CD8-positive, alpha-beta memory T cell (primary cell): ENCODE results near the gene AQP3. TPM values are rescaled to one million over a fixed set of nuclear protein-coding genes. Genes with fewer than 3 reads are reported as not detected.
"Not testable (repeated sequence)": the region's sequence is repeated elsewhere in the genome, so short reads cannot be mapped to it uniquely, and the experiment has no call there.

Experiments
- CTCF ChIA-PET: fragments of 350-600 bp; sonication (Branson Sonifier 250); formaldehyde crosslinking; loops from one replicate; lab custom pipeline; 2021; ENCODE audit warnings: antibody characterized with exemption; lab: Charles Lee
- POLR2A ChIA-PET: fragments of 350-600 bp; sonication (Branson Sonifier 250); formaldehyde crosslinking; loops from one replicate; lab custom pipeline; 2021; ENCODE audit warnings: antibody characterized with exemption; lab: Charles Lee
- DNase-seq, 5 donors: peaks; one replicate each; pipeline versions ENCODE4 v3.0.0 to v3.0.0-alpha.2; 2020 to 2022; ENCODE audit warnings: mixed read lengths in 1 of 5
- H3K27ac ChIP-seq: one replicate; pipeline ENCODE4 v1.7.0; 2013; ENCODE audit warnings: low read depth, mild to moderate bottlenecking, low read length, moderate library complexity
- H3K27me3 ChIP-seq: 2 replicates; pipeline ENCODE4 v1.7.0; 2013; ENCODE audit warnings: low read length, mild to moderate bottlenecking; ENCODE audit not compliant: insufficient read depth, poor library complexity, severe bottlenecking
- H3K36me3 ChIP-seq: 2 replicates; pipeline ENCODE4 v1.7.0; 2013; ENCODE audit warnings: mild to moderate bottlenecking, low read length, moderate library complexity; ENCODE audit not compliant: insufficient read depth
- H3K4me1 ChIP-seq: 2 replicates; pipeline ENCODE4 v1.7.0; 2013; ENCODE audit warnings: mild to moderate bottlenecking, low read length, moderate library complexity; ENCODE audit not compliant: insufficient read depth
- H3K4me3 ChIP-seq: 2 replicates; pipeline ENCODE4 v1.7.0; 2013; ENCODE audit warnings: mild to moderate bottlenecking, low read length
- H3K9me3 ChIP-seq: 2 replicates; pipeline ENCODE4 v1.7.0; 2013; ENCODE audit warnings: mild to moderate bottlenecking, low read length
- H3K27ac Mint-ChIP-seq, 8 donors: one replicate each; pipeline ENCODE4 v1.8.0; 2020 to 2021; ENCODE audit warnings: mixed read lengths in 8 of 8, mild to moderate bottlenecking in 6 of 8, inconsistent platforms in 3 of 8, moderate library complexity in 3 of 8
- H3K27me3 Mint-ChIP-seq, 2 donors: one replicate each; pipeline ENCODE4 v1.8.0; 2020 to 2021; ENCODE audit warnings: mixed read lengths in 2 of 2, mild to moderate bottlenecking in 1 of 2, moderate library complexity in 1 of 2
- H3K36me3 Mint-ChIP-seq, 3 donors: one replicate each; pipeline ENCODE4 v1.8.0; 2020 to 2021; ENCODE audit warnings: mixed read lengths in 3 of 3, inconsistent platforms in 1 of 3, mild to moderate bottlenecking in 1 of 3
- H3K4me1 Mint-ChIP-seq, 3 donors: one replicate each; pipeline ENCODE4 v1.8.0; 2020 to 2021; ENCODE audit warnings: mixed read lengths in 3 of 3, inconsistent platforms in 1 of 3, mild to moderate bottlenecking in 1 of 3
- H3K4me3 Mint-ChIP-seq, 7 donors: one replicate each; pipeline ENCODE4 v1.8.0; 2020 to 2021; ENCODE audit warnings: mixed read lengths in 7 of 7, mild to moderate bottlenecking in 6 of 7, moderate library complexity in 4 of 7, inconsistent platforms in 2 of 7
- H3K9me3 Mint-ChIP-seq, 5 donors: one replicate each; pipeline ENCODE4 v1.8.0; 2020 to 2022; ENCODE audit warnings: mixed read lengths in 5 of 5, mild to moderate bottlenecking in 3 of 5, moderate library complexity in 2 of 5, inconsistent platforms in 1 of 5
- polyA plus RNA-seq: library from polyadenylated mRNA; unstranded; fragments of 300-500 nt; fragmentation: Illumina TruSeq; gene quantifications from one replicate; pipeline ENCODE4 v1.2.3, GENCODE V29; 2021
- total RNA-seq, 2 experiments: library from RNA; stranded (reverse); gene quantifications; one replicate each; pipeline ENCODE4 v1.2.3, GENCODE V29; 2021

The AQP3 gene
- total and polyA plus RNA-seq, 3 experiments from 2014 or later: 8.7 to 183 (median 9.3) TPM

DNA sequence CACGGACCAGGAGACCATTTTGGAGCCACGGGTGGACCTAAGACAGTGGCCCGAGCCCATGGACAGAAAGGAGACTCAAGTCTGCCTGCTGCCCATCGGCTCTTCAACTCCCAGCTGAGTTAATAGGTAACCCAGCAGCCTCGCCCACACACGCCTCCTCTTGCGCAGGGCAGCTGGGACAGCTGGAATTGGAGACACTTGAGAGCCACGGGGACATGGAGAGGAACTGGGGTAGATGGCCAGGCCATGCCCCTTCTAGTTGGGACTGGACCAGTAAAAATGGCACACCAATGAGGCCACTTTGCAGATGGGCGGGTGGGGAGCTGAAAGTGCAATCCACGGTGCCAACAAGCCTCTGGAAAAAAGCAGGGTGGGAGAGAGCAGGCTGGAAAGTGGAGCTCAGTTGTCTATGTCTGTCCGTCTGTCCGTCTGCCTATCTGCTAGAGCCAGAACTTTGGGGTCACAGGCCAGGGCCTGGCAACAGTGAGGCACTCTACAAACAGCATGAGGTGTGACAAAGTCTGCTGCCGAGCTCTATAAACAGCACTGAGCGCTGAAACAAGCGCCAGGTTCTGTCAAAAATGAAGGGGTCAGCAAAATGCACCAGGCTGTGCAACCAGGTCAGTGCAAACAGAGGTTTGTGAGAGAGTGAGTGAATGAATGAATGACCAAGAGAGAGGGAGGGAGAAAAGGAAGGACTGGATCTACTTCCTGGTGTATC lies 52.1 kb downstream of the AQP3 start:
- H3K4me1 Mint-ChIP-seq, H3K36me3 ChIP-seq, H3K4me1 ChIP-seq, H3K4me3 Mint-ChIP-seq, H3K27me3 ChIP-seq, H3K27ac ChIP-seq, H3K36me3 Mint-ChIP-seq, POLR2A ChIA-PET, H3K4me3 ChIP-seq, H3K27ac Mint-ChIP-seq, H3K9me3 Mint-ChIP-seq, H3K9me3 ChIP-seq, CTCF ChIA-PET, DNase-seq: not testable (repeated sequence)
- peaks cover 4 to 14% of the 10 kb centered on the region in 2 donors for H3K27me3 Mint-ChIP-seq

DNA sequence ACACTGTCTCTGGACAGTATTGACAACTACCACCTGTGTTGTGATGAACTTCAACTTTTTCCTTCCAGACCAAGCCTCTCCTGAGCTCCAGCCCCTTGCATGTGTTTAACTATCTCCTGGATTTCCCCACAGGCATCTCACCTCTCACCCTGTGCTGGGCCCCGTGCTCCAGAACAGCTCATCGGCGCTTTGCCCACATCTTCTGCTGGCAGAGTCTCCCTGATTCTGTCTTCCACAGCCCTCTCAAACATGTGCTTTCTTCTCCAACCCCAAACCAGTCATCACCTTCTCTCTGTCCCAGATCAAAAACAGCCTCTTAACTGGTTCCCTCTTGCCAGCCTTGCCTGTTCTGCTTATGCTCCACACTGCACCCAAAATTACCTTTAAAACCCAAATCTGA lies 53.4 kb downstream of the AQP3 start:
- H3K36me3 ChIP-seq, H3K36me3 Mint-ChIP-seq, H3K27me3 ChIP-seq, H3K27ac ChIP-seq, H3K4me1 ChIP-seq, POLR2A ChIA-PET, DNase-seq, H3K4me3 ChIP-seq, H3K9me3 ChIP-seq, H3K9me3 Mint-ChIP-seq, H3K4me1 Mint-ChIP-seq, H3K4me3 Mint-ChIP-seq: not testable (repeated sequence)
- CTCF ChIA-PET: interaction anchor here (0.9 kb wide), 1 partner anchor 19 kb away, joined by 3 read pairs; no protein-coding TSS in a partner anchor
- Mint-ChIP-seq H3K27ac (peak overlapping the region in 1 of 8 donors; percentile 40), H3K27me3 (peaks cover 4 to 14% of the 10 kb centered on the region in 2 donors)

DNA sequence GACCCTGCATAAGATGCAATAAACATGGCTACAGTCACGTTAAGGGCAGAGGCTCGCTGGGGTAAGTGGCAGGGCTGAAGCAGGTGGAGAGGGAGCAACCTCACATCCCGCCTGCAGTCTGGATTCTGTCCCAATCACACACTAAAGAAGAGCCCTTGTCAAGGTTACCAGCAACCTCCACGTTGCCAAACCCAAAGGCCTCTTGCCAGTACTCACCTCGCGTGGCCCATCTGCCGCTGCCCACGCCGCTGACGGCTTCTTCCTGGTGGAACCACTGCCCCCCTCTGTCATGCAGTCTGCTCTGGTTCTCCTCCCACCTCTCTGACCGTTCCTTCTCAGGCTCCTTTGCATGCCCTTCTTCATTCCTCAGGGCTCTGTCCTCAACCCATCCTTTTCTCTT lies 53.8 kb downstream of the AQP3 start:
- H3K4me1 Mint-ChIP-seq: no peaks in the 10 kb centered on the region
- no peak overlapping the region for H3K4me3 Mint-ChIP-seq
- peaks cover 4 to 14% of the 10 kb centered on the region in 2 donors for H3K27me3 Mint-ChIP-seq
- no peaks in the 10 kb centered on the region for H3K9me3 Mint-ChIP-seq
- Histone ChIP-seq H3K4me3 (no peak overlapping the region), H3K36me3 (no peaks in the 10 kb centered on the region), H3K27me3 (no peaks in the 10 kb centered on the region), H3K9me3 (no peaks in the 10 kb centered on the region), H3K27ac (no peak overlapping the region), H3K4me1 (no peaks in the 10 kb centered on the region)
- CTCF ChIA-PET: interaction anchor here (0.9 to 1.7 kb wide), 2 partner anchors 18 to 22 kb away, joined by 3 to 5 read pairs; no protein-coding TSS in a partner anchor
- peak overlapping the region in 2 of 8 donors; percentile 40 to 65 for H3K27ac Mint-ChIP-seq
- POLR2A ChIA-PET: no interaction called here
- no peaks in the 10 kb centered on the region for H3K36me3 Mint-ChIP-seq
- no peak for DNase-seq

DNA sequence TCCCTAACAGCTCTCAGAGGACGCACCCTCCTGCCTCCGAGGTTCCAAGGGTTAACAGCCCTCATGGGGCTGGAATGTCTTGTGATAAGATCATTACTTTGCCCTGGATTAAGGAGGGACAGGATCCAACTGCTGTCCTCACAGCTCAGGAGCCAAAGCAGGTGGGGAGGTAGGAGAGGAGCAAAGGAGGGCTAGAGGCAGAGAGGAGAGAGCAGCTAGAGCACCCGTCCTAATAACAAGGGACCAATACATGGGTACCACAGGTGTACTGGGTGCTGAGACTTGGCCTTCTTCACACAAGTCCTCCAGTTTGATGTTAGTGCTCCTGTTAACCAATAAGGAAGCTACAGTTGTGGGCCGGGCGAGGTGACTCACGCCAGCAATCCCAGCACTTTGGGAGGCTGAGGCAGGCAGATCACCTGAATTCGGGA lies 54.8 kb downstream of the AQP3 start:
- H3K4me1 Mint-ChIP-seq, H3K9me3 Mint-ChIP-seq, H3K9me3 ChIP-seq, H3K27ac ChIP-seq, H3K4me3 ChIP-seq, POLR2A ChIA-PET, H3K36me3 ChIP-seq, H3K36me3 Mint-ChIP-seq, H3K27me3 ChIP-seq, H3K4me3 Mint-ChIP-seq, DNase-seq, H3K4me1 ChIP-seq: not testable (repeated sequence)
- Mint-ChIP-seq H3K27ac (peak overlapping the region in 1 of 8 donors; percentile 19), H3K27me3 (peaks cover 7 to 19% of the 10 kb centered on the region in 2 donors)
- CTCF ChIA-PET: interaction anchor here (1.4 to 1.7 kb wide), 2 partner anchors 23 to 125 kb away, joined by 3 to 5 read pairs; no protein-coding TSS in a partner anchor

Other genes starting within 250 kb of the AQP3 start
- not detected for gene SPINK4, start 207.4 kb downstream of the AQP3 start, total RNA-seq
- gene SPINK4, start 207.4 kb downstream of the AQP3 start, polyA plus RNA-seq: not detected
- gene BAG1, start 182.9 kb downstream of the AQP3 start, total RNA-seq: 10 to 100 TPM; 70.6 to 83.6 TPM
- gene BAG1, start 182.9 kb downstream of the AQP3 start, polyA plus RNA-seq: 91.5 TPM
- 10 to 100 TPM; 54.3 to 55.0 TPM for gene CHMP5, start 182.5 kb downstream of the AQP3 start, total RNA-seq
- gene CHMP5, start 182.5 kb downstream of the AQP3 start, polyA plus RNA-seq: 42.6 TPM
- gene NFX1, start 157.1 kb downstream of the AQP3 start, total RNA-seq: 10 to 100 TPM; 42.7 to 45.6 TPM
- 38.8 TPM for gene NFX1, start 157.1 kb downstream of the AQP3 start, polyA plus RNA-seq
- not detected for gene AQP7, start 45.0 kb downstream of the AQP3 start, total RNA-seq
- not detected for gene AQP7, start 45.0 kb downstream of the AQP3 start, polyA plus RNA-seq
- gene NOL6, start 26.3 kb upstream of the AQP3 start, total RNA-seq: 10 to 100 TPM; 90.8 to 93.0 TPM
- 19.8 TPM for gene NOL6, start 26.3 kb upstream of the AQP3 start, polyA plus RNA-seq
- gene ANKRD18B, start 76.7 kb upstream of the AQP3 start, total RNA-seq: under 1 TPM in 1 of 2 experiments, not detected in 1; 0.92 TPM
- gene ANKRD18B, start 76.7 kb upstream of the AQP3 start, polyA plus RNA-seq: not detected